Esophagus squamous epithelium (tissue), 5 donors: ENCODE data around the gene NTNG2. TPM values are rescaled to one million over a fixed set of nuclear protein-coding genes. Genes with fewer than 3 reads are reported as not detected.

ENCODE experiments used
- DNase-seq: peaks from one replicate; lab custom pipeline; 2025; lab: John Stamatoyannopoulos, UW
- H3K27ac ChIP-seq, 4 donors: fragments of 200-600 bp; sonication (generic); one replicate each; pipeline ENCODE4 v1.5.1; 2016 to 2019; ENCODE audit warnings: mild to moderate bottlenecking in 1 of 4
- H3K27me3 ChIP-seq, 4 donors: fragments of 200-600 bp; sonication (generic); 1 replicate in 3 of 4; 2 replicates in 1 of 4; pipeline versions ENCODE4 v1.5.1 to v1.6.0; 2017 to 2021; ENCODE audit warnings: antibody characterized with exemption in 1 of 4
- H3K36me3 ChIP-seq, 3 donors: fragments of 200-600 bp; sonication (generic); one replicate each; pipeline ENCODE4 v1.5.1; 2016 to 2019
- H3K4me1 ChIP-seq, 3 donors: fragments of 200-600 bp; sonication (generic); one replicate each; pipeline ENCODE4 v1.5.1; 2017 to 2019
- H3K4me3 ChIP-seq, 4 donors: fragments of 200-600 bp; sonication (generic); 1 replicate in 3 of 4; 2 replicates in 1 of 4; pipeline ENCODE4 v1.5.1; 2016 to 2019; ENCODE audit warnings: mild to moderate bottlenecking in 2 of 4, moderate library complexity in 1 of 4
- H3K9me3 ChIP-seq, 3 donors: fragments of 200-600 bp; sonication (generic); one replicate each; pipeline ENCODE4 v1.5.1; 2016 to 2019
- CTCF ChIP-seq, 6 experiments: fragments of 450-650 bp in 4 of 6; fragments of 200-600 bp in 2 of 6; sonication (generic) in 2 of 6; IDR thresholded peaks; one replicate each; pipeline ENCODE4 v1.5.1; 2016 to 2019; ENCODE audit warnings: antibody characterized with exemption in 6 of 6, mild to moderate bottlenecking in 4 of 6, moderate library complexity in 4 of 6
- POLR2A ChIP-seq, 4 donors: fragments of 450-650 bp; IDR thresholded peaks; one replicate each; pipeline ENCODE4 v1.6.1; 2017; ENCODE audit warnings: antibody characterized with exemption in 4 of 4, mild to moderate bottlenecking in 4 of 4, moderate library complexity in 3 of 4
- WGBS, 2 donors: methylation state at CpG; one replicate each; pipeline ENCODE4 v1.1.5; 2018; 5-methylcytosine and 5-hydroxymethylcytosine counted together
- intact Hi-C: fragments of 100-400 bp; cut with DNase I; formaldehyde crosslinking; loops from one replicate; pipeline ENCODE4 v1.15.0; 2022
- total RNA-seq, 4 donors: library from RNA; depleted of rRNA; stranded (reverse); fragments of >200 nt; gene quantifications; one replicate each; pipeline ENCODE4 v1.1.0, GENCODE V29; 2016
- donor health status: DM: yes; HTN: yes; CAD: no.

NTNG2 gene
- total RNA-seq, 4 donors from 2014 or later = 0.08 to 0.95 (median 0.29) TPM

GRCh38 chr9:132163876-132164603 is 2.2 kb downstream of the NTNG2 start:
- no peak for DNase-seq
- Histone ChIP-seq H3K4me1 (peaks cover 15 to 49% (median 32%) of the 10 kb centered on the region in 3 donors), H3K4me3 (peak overlapping the region; percentile 6 to 74 (median 54)), H3K27ac (no peak overlapping the region), H3K36me3 (no peaks in the 10 kb centered on the region), H3K9me3 (no peaks in the 10 kb centered on the region), H3K27me3 (peaks cover 9 to 100% (median 33%) of the 10 kb centered on the region in 4 donors)
- TF ChIP-seq CTCF (IDR thresholded peaks at IDR 0.05) = no peak
- TF ChIP-seq POLR2A (IDR thresholded peaks at IDR 0.05) = no peak
- WGBS, 2 donors = 4 to 18% methylated on average over 15 to 20 of the region's 45 CpGs
- intact Hi-C loops = no loop called here

- Histone ChIP-seq H3K27me3 (peaks cover 13 to 100% (median 31%) of the 10 kb centered on the region in 4 donors), H3K9me3 (no peaks in the 10 kb centered on the region), H3K4me1 (peaks cover 15 to 49% (median 32%) of the 10 kb centered on the region in 3 donors), H3K36me3 (no peaks in the 10 kb centered on the region), H3K4me3 (no peak overlapping the region), H3K27ac (no peak overlapping the region)
- TF ChIP-seq CTCF (IDR thresholded peaks at IDR 0.05) (no peak), POLR2A (IDR thresholded peaks at IDR 0.05) (no peak)
- intact Hi-C loops = no loop called here
- no peak for DNase-seq
- WGBS, 2 donors = 18 to 26% methylated on average over 10 to 11 of the region's 16 CpGs
Observed at GRCh38 chr9:132164604-132165362, 2.9 kb downstream of the NTNG2 start.

- no peak overlapping the region for H3K4me3 ChIP-seq
- no peak overlapping the region for H3K27ac ChIP-seq
- no peaks in the 10 kb centered on the region for H3K9me3 ChIP-seq
- no peak for DNase-seq
- H3K27me3 ChIP-seq = peaks cover 17 to 100% (median 22%) of the 10 kb centered on the region in 4 donors
- peaks cover 15 to 37% (median 27%) of the 10 kb centered on the region in 3 donors for H3K4me1 ChIP-seq
- intact Hi-C loops = no loop called here
- WGBS, 2 donors = 60 to 93% methylated on average over 8 of the region's 19 CpGs
- peak in 1 of 6 experiments; percentile 42 for TF ChIP-seq CTCF (IDR thresholded peaks at IDR 0.05)
- no peak for TF ChIP-seq POLR2A (IDR thresholded peaks at IDR 0.05)
- H3K36me3 ChIP-seq = no peaks in the 10 kb centered on the region
Observed at GRCh38 chr9:132166599-132166998, 4.7 kb downstream of the NTNG2 start.

- TF ChIP-seq POLR2A (IDR thresholded peaks at IDR 0.05) (no peak), CTCF (IDR thresholded peaks at IDR 0.05) (no peak)
- 56 to 57% methylated on average over 5 to 6 of the region's 7 CpGs for WGBS, 2 donors
- no peak overlapping the region for H3K27ac ChIP-seq
- H3K36me3 ChIP-seq = no peaks in the 10 kb centered on the region
- H3K4me3 ChIP-seq = no peak overlapping the region
- H3K4me1 ChIP-seq = peaks cover 15 to 33% (median 22%) of the 10 kb centered on the region in 3 donors
- H3K27me3 ChIP-seq = peaks cover 17 to 100% (median 21%) of the 10 kb centered on the region in 4 donors
- intact Hi-C loops = no loop called here
- H3K9me3 ChIP-seq = no peaks in the 10 kb centered on the region
- DNase-seq = no peak
Observed at GRCh38 chr9:132167192-132167591, 5.3 kb downstream of the NTNG2 start.

- Histone ChIP-seq H3K4me3 (no peak overlapping the region), H3K36me3 (no peaks in the 10 kb centered on the region), H3K27me3 (peaks cover 9 to 96% (median 17%) of the 10 kb centered on the region in 4 donors), H3K4me1 (peaks cover 6 to 21% (median 11%) of the 10 kb centered on the region in 3 donors), H3K27ac (no peak overlapping the region), H3K9me3 (no peaks in the 10 kb centered on the region)
- DNase-seq = no peak
- TF ChIP-seq CTCF (IDR thresholded peaks at IDR 0.05) = no peak
- TF ChIP-seq POLR2A (IDR thresholded peaks at IDR 0.05) = no peak
- WGBS, 2 donors = 47 to 68% methylated on average over 6 to 7 of the region's 8 CpGs
- intact Hi-C loops = no loop called here
Observed at GRCh38 chr9:132168347-132168746, 6.5 kb downstream of the NTNG2 start.
